SK-N-SH (cell line): Measurements from ENCODE around the gene ACTL10. TPM values are rescaled to one million over a fixed set of nuclear protein-coding genes. Genes with fewer than 3 reads are reported as not detected.
A peak's percentile ranks its signal among the peaks of the same experiment; 100 is the strongest.

Experiments used
- CTCF ChIA-PET: fragments of 300-600, 350-600 bp; formaldehyde crosslinking; extraction: SDS; loops from one replicate; lab custom pipeline; 2021; lab: Yijun Ruan, JAX
- POLR2A ChIA-PET: fragments of 350-600 bp; sonication (Branson Sonifier 250); formaldehyde crosslinking; extraction: SDS; loops from one replicate; lab custom pipeline; 2020; ENCODE audit warnings: antibody characterized with exemption, inconsistent platforms; lab: Yijun Ruan, JAX
- DNase-seq: peaks from one replicate; pipeline ENCODE4 v3.0.0; 2012
- H2AFZ ChIP-seq: fragments of 200-600 bp; sonication (generic); 2 replicates; pipeline ENCODE4 v1.8.1; 2016; ENCODE audit warnings: antibody characterized with exemption, mild to moderate bottlenecking, low read depth
- H3F3A ChIP-seq: fragments of 200-600 bp; sonication (generic); replicated peaks from 2 replicates; pipeline ENCODE3; 2016; ENCODE audit warnings: antibody characterized with exemption, mild to moderate bottlenecking; ENCODE audit not compliant: insufficient read depth
- H3K27ac ChIP-seq, 2 experiments: fragments of 200-500 bp in 1 of 2; fragments of 200-600 bp in 1 of 2; sonication (Bioruptor generic) in 1 of 2; sonication (generic), shearing (Covaris generic) in 1 of 2; 2 replicates each; pipeline versions ENCODE4 v1.5.1 to v1.6.1; 2014 to 2016; ENCODE audit warnings: low read depth in 2 of 2, inconsistent platforms in 1 of 2, low read length in 1 of 2, mild to moderate bottlenecking in 1 of 2, mixed read lengths in 1 of 2
- H3K27me3 ChIP-seq: fragments of 200-600 bp; sonication (generic), shearing (Covaris generic); 2 replicates; pipeline ENCODE4 v1.6.1; 2016; ENCODE audit warnings: mixed run types; ENCODE audit not compliant: insufficient read depth
- H3K36me3 ChIP-seq, 2 experiments: fragments of 200-500 bp in 1 of 2; fragments of 200-600 bp in 1 of 2; sonication (Bioruptor generic) in 1 of 2; sonication (generic) in 1 of 2; replicated peaks in 1 of 2; 2 replicates each; pipeline versions ENCODE3 to v1.5.1; 2014 to 2016; ENCODE audit warnings: low read length in 1 of 2, mild to moderate bottlenecking in 1 of 2; ENCODE audit not compliant: insufficient read depth in 2 of 2, control insufficient read depth in 1 of 2
- H3K4me1 ChIP-seq, 2 experiments: fragments of 200-500 bp in 1 of 2; fragments of 200-600 bp in 1 of 2; sonication (Bioruptor generic) in 1 of 2; sonication (generic), shearing (Covaris generic) in 1 of 2; 2 replicates each; pipeline versions ENCODE4 v1.5.1 to v1.6.1; 2014 to 2016; ENCODE audit warnings: low read depth in 1 of 2, low read length in 1 of 2, mixed run types in 1 of 2; ENCODE audit not compliant: insufficient read depth in 2 of 2, control insufficient read depth in 1 of 2
- H3K4me2 ChIP-seq: fragments of 200-600 bp; sonication (generic), shearing (Covaris generic); 2 replicates; pipeline ENCODE4 v1.6.1; 2017; ENCODE audit warnings: mixed run types
- H3K4me3 ChIP-seq, 2 experiments: fragments of 200-500 bp in 1 of 2; fragments of 200-600 bp in 1 of 2; sonication (Bioruptor generic) in 1 of 2; sonication (generic), shearing (Covaris generic) in 1 of 2; 2 replicates each; pipeline versions ENCODE4 v1.5.1 to v1.8.1; 2014 to 2016; ENCODE audit warnings: low read depth in 2 of 2, inconsistent platforms in 1 of 2, low read length in 1 of 2, mild to moderate bottlenecking in 1 of 2, mixed read lengths in 1 of 2, moderate library complexity in 1 of 2
- H3K79me2 ChIP-seq: fragments of 200-600 bp; sonication (generic); 2 replicates; pipeline ENCODE4 v1.8.1; 2017; ENCODE audit warnings: mild to moderate bottlenecking; ENCODE audit not compliant: insufficient read depth
- H3K9ac ChIP-seq: fragments of 200-600 bp; sonication (generic); 2 replicates; pipeline ENCODE4 v1.6.1; 2017; ENCODE audit warnings: mixed run types
- H3K9me2 ChIP-seq: fragments of 200-600 bp; sonication (generic); 2 replicates; pipeline ENCODE4 v1.6.1; 2017; ENCODE audit warnings: mixed run types
- H3K9me3 ChIP-seq: fragments of 200-600 bp; sonication (generic); 2 replicates; pipeline ENCODE4 v1.6.1; 2017; ENCODE audit warnings: mixed run types, mild to moderate bottlenecking, moderate library complexity
- H4K20me1 ChIP-seq: fragments of 200-600 bp; sonication (generic); 2 replicates; pipeline ENCODE4 v1.6.1; 2017; ENCODE audit warnings: mild to moderate bottlenecking, mixed run types; ENCODE audit not compliant: insufficient read depth
- EP300 ChIP-seq, 2 experiments: IDR thresholded peaks; 2 replicates each; pipeline versions ENCODE4 v1.4.0 to v1.6.1; 2012; ENCODE audit warnings: borderline replicate concordance in 1 of 2, low read depth in 1 of 2, low read length in 1 of 2
- EZH2phosphoT487 ChIP-seq: fragments of 200-600 bp; sonication (generic); IDR thresholded peaks from 2 replicates; pipeline ENCODE4 v1.6.1; 2017; ENCODE audit warnings: low read depth, mixed run types, mild to moderate bottlenecking, antibody characterized with exemption, moderate library complexity, borderline replicate concordance
- GATA2 ChIP-seq: sonication (generic); formaldehyde crosslinking; IDR thresholded peaks from 2 replicates; pipeline ENCODE4 v1.5.0; 2020; ENCODE audit warnings: mild to moderate bottlenecking, missing genetic modification reagents
- JUND ChIP-seq: IDR thresholded peaks from 2 replicates; pipeline ENCODE4 v1.4.0; 2012
- MEF2A ChIP-seq: IDR thresholded peaks from 2 replicates; pipeline ENCODE4 v1.4.0; 2012; ENCODE audit warnings: low read depth, borderline replicate concordance
- MXI1 ChIP-seq: IDR thresholded peaks from 2 replicates; pipeline ENCODE4 v1.6.1; 2012; ENCODE audit warnings: mild to moderate bottlenecking, low read depth, low read length, improper control_type of control experiment
- RCOR1 ChIP-seq: fragments of 150-350 bp; IDR thresholded peaks from 2 replicates; pipeline ENCODE4 v1.6.1; 2017; ENCODE audit warnings: antibody characterized with exemption, low read length
- REST ChIP-seq: IDR thresholded peaks from 2 replicates; pipeline ENCODE4 v1.6.1; 2012; ENCODE audit warnings: mild to moderate bottlenecking, low read depth, low read length, moderate library complexity
- RXRA ChIP-seq: IDR thresholded peaks from 2 replicates; pipeline ENCODE4 v1.4.0; 2012; ENCODE audit warnings: low read depth, mild to moderate bottlenecking, borderline replicate concordance
- SIN3A ChIP-seq: IDR thresholded peaks from 2 replicates; pipeline ENCODE4 v1.6.1; 2012; ENCODE audit warnings: low read depth, mild to moderate bottlenecking, low read length, moderate library complexity, borderline replicate concordance
- TCF12 ChIP-seq: IDR thresholded peaks from 2 replicates; pipeline ENCODE4 v1.4.0; 2012
- ZBTB33 ChIP-seq: IDR thresholded peaks from 2 replicates; pipeline ENCODE4 v1.4.0; 2012; ENCODE audit warnings: low read depth, borderline replicate concordance
- WGBS: methylation state at CpG from one replicate; pipeline ENCODE4 v1.1.6; 2017; ENCODE audit warnings: low lambda C conversion rate; 5-methylcytosine and 5-hydroxymethylcytosine counted together
- polyA plus RNA-seq, 3 experiments: library from polyadenylated mRNA; depleted of rRNA; stranded (reverse); fragments of >200 nt; gene quantifications; 2 replicates each; pipeline ENCODE4 v1.2.3, GENCODE V29; 2012

Gene ACTL10
- polyA plus RNA-seq, 1 of the 3 experiments (the other 2 are of a cell fraction), result 0.25 TPM

- Histone ChIP-seq H3K27ac (no peak overlapping the region), H3K4me1 (peaks cover 7 to 19% of the 10 kb centered on the region in 2 experiments; a peak in 2 of 4 replicates), H3K9me3 (no peaks in the 10 kb centered on the region), H3K9ac (no peak overlapping the region), H3K79me2 (peaks cover 30% of the 10 kb centered on the region), H2AFZ (peak overlapping the region; percentile 92; the same call in 1 of the 2 replicates), H3K27me3 (no peaks in the 10 kb centered on the region), H3K4me3 (no peak overlapping the region), H3K9me2 (no peaks in the 10 kb centered on the region), H3K4me2 (peak overlapping the region; percentile 62; the same call in 1 of the 2 replicates), H3F3A (no peaks in the 10 kb centered on the region), H4K20me1 (no peaks in the 10 kb centered on the region; the same call in 1 of the 2 replicates), H3K36me3 (no peaks in the 10 kb centered on the region)
- POLR2A ChIA-PET, result interaction anchor here (0.6 kb wide), 1 partner anchor 9 kb away, joined by 3 read pairs; no protein-coding TSS in a partner anchor
- TF ChIP-seq SIN3A, result no peak
- TF ChIP-seq ZBTB33, result no peak
- TF ChIP-seq MEF2A, result no peak
- TF ChIP-seq MXI1, result no peak
- no peak for TF ChIP-seq GATA2
- no peak for TF ChIP-seq RXRA
- DNase-seq, result no peak
- CTCF ChIA-PET, result interaction anchor here (0.7 to 4.5 kb wide), 4 partner anchors 9 to 381 kb away, joined by 3 to 15 read pairs (median 5); no protein-coding TSS in a partner anchor
- 91% methylated on average over 8 of the region's 8 CpGs for WGBS
Observed at GRCh38 chr20:33687370-33687915, 20.7 kb downstream of the ACTL10 start.

GRCh38 chr20:33687993-33688937 is 21.5 kb downstream of the ACTL10 start:
- Histone ChIP-seq H3K4me2 (no peak overlapping the region), H3K4me1 (peaks cover 7 to 19% of the 10 kb centered on the region in 2 experiments; a peak in 2 of 4 replicates), H3K27ac (no peak overlapping the region), H2AFZ (no peak overlapping the region), H3K9ac (no peak overlapping the region), H3K9me3 (no peaks in the 10 kb centered on the region), H3F3A (no peaks in the 10 kb centered on the region), H3K27me3 (no peaks in the 10 kb centered on the region), H3K4me3 (no peak overlapping the region), H3K9me2 (no peaks in the 10 kb centered on the region), H3K36me3 (no peaks in the 10 kb centered on the region), H4K20me1 (no peaks in the 10 kb centered on the region; the same call in 1 of the 2 replicates), H3K79me2 (peaks cover 22% of the 10 kb centered on the region)
- 92% methylated on average over 3 of the region's 3 CpGs for WGBS
- no peak for DNase-seq
- POLR2A ChIA-PET, result no interaction called here
- TF ChIP-seq EP300 (IDR thresholded peaks at IDR 0.05; ENCODE audit: borderline replicate concordance in 1 of 2, low read depth in 1 of 2, low read length in 1 of 2) (no peak), EZH2phosphoT487 (no peak), JUND (no peak), REST (no peak), TCF12 (no peak), RCOR1 (no peak)
- CTCF ChIA-PET, result interaction anchor here (4.5 kb wide), 1 partner anchor 8 kb away, joined by 15 read pairs; no protein-coding TSS in a partner anchor
